COLO668 (cell line): ENCODE measurements around the gene GINS2.
A peak's percentile ranks its signal among the peaks of the same experiment; 100 is the strongest.

Experiments
- DNase-seq: peaks from one replicate; lab custom pipeline; 2025; ENCODE audit not compliant: unreplicated experiment; lab: John Stamatoyannopoulos, UW

The GINS2 gene

GRCh38 chr16:85668676-85669424 is 19.9 kb downstream of the GINS2 start:
- DNase-seq = no peak

GRCh38 chr16:85667841-85668413 is 20.8 kb downstream of the GINS2 start:
- no peak for DNase-seq

DNA sequence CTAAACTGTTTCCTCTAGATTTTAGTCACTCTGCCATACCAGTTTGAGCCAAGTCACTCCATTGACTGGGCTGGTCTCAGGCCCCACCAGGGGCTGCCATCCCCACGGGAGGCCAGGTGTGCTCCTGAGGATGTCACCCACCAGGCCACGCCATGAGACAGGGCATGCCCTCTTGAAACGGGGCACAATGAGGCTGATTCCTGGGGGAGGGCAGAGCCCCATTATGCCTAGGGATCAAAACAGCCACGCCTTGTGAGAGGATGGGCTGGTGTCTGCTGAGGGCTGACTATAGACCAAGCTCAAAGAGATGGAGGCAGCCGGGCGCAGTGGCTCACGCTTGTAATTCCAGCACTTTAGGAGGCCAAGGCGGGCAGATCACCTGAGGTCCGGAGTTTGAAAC is 21.5 kb downstream of the GINS2 start:
- DNase-seq = no peak

GRCh38 chr16:85665929-85666328 is 22.8 kb downstream of the GINS2 start:
- no peak for DNase-seq

DNA sequence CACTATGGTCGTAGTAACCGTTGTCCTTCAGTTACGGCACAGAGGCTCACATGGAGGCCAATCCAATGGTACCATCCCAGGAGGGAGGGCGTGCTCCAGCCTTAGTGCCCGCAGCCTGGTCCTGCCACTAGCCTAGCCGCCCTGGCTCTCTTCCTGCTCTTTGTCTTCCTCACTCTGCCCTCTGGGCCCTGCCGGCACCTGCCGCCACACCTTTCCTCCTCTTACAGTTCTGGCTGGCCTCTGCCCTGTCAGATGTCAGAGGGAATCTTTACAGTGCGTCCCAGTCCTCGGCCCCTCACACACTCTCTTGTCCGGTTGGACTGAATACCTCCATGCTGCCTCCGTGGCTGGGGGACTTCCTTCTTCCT is 23.4 kb downstream of the GINS2 start:
- DNase-seq = no peak

- DNase-seq = no peak
These were observed 24.0 kb downstream of the GINS2 start for GRCh38 chr16:85664580-85665372.

DNA sequence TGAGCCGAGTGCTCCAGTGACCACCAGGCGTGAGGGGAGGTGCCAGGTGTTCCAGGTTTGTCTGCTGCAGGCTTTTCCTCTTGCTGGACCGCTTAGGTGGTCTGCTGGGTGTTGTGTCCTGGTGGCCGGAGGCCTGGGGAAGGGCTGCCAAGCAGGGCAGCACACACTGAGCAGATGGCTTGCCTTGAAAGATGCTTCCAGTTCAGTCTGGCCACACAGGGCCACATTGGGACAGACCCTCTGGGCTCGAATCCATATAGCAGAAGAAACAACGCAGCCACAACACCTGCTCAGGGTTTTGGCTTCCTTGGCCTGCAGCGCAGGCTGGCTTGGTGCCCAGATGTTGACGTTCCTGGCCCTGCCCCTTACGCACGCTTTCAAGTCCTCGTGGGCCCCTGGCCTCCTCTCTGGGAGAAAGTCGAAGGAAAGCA is 24.8 kb downstream of the GINS2 start:
- peak; percentile 48 for DNase-seq

DNA sequence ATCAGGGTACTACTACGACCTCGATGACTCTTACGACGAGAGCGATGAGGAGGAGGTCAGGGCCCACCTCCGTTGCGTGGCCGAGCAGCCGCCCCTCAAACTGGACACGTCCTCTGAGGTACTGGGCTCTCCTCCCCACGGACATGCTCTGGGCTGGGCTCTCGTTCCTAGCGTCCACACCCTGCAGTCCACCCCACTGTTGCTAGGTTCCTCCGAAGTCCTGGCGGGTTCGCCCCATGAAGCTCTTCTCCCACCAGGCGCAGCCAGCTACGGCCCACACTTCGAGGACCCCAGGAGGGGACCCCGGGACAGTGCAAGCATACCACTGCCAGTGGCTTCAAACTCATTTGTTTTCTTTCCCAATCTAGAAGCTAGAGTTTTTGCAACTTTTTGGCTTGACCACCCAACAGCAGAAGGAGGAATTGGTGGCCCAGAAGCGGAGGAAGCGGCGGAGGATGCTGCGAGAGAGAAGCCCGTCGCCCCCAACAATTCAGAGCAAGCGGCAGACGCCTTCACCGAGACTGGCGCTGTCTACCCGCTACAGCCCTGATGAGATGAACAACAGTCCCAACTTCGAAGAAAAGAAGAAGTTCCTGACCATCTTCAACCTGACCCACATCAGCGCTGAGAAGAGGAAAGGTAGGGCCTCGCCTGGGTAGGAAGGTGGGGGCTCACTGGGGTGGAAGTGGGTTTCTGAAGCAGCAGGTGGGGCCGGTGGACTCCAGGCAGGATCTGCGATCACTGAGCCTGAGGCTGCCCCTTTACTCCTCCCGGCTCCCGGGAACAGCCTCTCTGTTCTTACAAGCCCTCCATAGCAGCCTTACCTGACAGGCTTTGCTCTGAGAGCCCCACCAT is 25.6 kb downstream of the GINS2 start:
- no peak for DNase-seq

DNA sequence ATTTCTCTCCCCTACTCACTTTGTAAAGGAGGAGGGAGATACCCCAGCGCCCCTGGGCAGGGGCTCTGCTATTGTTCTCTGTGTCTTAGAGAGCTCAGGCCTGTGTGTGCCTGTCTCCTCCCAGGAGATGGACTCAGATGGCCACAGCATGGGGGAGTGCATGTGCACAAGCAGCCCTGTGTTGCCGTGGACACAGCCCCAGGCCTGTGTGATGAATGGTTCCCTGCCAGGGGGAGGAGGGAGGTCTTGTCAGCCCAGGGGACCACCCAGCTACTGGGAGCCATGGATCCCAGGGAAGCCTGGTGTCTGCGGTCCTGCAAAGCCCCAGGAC is 26.3 kb downstream of the GINS2 start:
- no peak for DNase-seq

DNA sequence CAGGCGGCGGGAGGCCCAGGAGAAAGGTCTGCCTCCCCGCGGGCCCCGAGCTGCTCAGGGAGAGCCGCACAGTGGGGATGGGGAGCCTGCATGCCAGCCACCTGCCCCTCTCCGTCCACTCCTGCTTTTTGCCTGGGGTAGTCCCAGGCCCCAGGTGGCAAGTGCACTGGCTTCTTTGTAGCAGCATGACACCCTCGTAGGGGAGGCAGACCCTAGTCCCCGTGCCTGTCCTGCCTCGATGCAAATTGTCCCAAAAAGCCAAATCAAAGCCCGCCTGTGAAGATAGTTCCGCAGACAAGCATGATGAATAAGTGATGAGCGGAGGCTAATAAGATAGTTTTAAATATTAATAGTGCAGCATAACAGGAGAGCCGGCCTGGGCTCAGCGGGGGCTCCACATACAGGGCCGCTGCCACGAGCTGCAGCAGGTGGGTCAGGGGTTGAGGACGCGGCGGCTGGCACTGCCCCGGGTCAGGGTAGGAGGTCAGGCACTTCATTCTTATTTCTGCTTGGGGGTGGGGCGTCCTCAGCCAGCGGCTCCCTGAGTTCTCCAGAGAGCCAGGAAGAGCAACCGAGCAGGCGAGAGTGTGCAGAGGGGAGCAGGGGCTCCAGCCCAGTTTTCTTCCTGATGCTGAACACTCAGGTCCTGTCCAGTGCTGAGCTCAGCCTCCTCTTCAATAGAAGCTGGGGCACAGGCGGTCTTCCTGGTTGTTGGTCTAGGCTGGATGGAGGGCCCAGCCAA is 26.8 kb downstream of the GINS2 start:
- no peak for DNase-seq

DNA sequence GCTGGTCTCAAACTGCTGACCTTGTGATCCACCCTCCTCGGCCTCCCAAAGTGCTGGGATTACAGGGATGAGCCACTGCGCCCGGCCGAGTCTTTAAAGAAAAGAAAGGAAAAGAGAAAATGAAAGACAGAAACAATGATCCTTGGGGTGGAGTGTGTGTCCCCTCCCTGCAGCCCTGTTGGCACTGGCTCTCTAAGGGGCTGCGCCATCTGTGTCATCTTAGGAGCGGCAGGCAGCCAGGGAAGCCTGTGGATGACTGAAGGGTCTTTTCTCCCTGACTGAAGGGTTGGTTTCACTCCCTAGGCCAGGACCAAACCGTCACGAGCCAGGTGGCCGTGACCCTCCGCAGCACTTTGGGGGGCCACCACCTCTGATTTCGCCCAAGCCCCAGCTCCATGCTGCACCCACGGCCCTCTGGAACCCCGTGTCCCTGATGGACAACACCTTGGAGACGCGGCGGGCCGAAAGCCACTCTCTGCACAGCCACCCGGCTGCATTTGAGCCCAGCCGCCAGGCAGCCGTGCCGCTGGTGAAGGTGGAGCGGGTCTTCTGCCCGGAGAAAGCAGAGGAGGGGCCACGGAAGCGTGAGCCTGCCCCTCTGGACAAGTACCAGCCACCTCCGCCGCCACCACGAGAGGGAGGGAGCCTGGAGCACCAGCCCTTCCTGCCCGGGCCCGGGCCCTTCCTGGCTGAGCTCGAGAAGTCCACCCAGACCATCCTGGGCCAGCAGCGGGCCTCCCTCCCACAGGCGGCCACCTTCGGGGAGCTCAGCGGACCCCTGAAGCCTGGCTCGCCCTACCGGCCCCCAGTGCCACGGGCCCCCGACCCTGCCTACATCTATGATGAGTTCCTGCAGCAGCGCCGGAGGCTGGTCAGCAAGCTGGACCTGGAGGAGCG is 27.7 kb downstream of the GINS2 start:
- DNase-seq = no peak

DNA sequence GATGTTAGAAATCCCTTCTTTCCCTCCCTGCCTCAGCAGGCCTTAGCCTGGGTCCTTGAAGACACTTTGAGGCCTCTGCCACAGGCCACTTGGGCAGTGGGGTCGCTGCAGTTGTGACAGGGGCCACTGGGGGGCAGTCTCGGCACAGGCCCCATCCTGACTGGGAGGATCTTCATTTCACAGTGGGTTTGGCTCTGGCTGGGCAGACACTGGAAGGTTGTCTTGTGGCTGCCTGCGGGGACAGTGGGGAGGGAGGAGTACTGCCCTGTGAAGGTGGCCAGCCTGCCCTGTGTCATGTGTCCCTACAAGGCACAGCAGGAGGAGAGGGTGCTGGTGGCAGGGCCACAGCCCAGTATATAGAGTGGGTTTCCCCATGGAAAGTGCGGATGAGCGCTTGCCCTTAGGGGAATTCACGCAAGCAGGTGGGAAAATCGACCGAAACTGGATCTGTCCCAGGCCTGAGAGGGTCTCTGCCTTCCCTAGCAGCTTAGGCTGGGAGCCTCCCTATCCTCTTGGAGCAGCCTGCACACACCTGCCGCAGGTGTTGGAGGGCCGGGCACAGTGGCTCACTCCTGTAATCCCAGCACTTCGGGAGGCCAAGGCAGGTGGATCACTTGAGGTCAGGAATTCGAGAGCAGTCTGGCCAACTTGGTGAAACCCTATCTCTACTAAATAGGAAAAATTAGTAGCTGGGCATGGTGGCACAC is 28.8 kb downstream of the GINS2 start:
- DNase-seq = peak; percentile 89

DNA sequence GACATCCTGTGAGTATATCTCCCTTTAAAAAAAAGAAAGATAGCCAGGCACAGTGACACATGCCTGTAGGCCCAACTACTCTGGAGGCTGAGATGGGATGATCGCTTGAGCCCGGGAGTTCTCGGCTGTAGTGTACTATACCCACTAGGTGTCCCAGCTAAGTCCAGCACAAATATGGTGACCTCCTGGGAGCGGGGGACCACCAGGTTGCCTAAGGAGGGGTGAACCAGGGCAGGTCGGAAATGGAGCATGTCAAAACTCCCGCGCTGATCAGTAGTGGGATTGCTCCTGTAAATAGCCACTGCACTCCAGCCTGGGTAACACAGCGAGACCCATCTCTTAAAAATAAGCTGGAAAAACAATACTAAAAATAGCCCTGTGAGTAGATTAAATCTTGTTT is 29.4 kb downstream of the GINS2 start:
- no peak for DNase-seq

- DNase-seq = peak; percentile 49
These were observed 30.0 kb downstream of the GINS2 start for GRCh38 chr16:85658504-85659326.

DNA sequence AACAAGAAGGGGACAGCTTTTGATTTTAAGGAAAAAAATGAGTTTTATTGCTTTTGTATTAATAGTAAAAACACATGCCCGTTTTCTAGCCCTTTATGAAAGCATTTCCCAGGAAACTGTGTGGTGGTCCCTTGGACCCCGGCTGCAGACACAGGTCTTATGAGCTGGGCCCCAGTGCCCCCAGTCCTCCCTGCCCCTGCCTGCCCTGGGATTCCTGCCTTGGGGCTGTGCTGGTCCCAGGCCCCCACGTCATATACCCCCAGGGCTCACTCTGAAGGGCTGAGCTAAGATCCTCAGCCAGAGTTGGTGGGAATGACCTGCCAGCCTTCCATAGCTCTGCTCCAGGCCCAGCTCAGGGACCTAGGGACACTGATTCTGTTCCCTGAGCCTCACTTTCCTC is 30.8 kb downstream of the GINS2 start:
- no peak for DNase-seq

- no peak for DNase-seq
These were observed 31.5 kb downstream of the GINS2 start for GRCh38 chr16:85657267-85657650.

DNA sequence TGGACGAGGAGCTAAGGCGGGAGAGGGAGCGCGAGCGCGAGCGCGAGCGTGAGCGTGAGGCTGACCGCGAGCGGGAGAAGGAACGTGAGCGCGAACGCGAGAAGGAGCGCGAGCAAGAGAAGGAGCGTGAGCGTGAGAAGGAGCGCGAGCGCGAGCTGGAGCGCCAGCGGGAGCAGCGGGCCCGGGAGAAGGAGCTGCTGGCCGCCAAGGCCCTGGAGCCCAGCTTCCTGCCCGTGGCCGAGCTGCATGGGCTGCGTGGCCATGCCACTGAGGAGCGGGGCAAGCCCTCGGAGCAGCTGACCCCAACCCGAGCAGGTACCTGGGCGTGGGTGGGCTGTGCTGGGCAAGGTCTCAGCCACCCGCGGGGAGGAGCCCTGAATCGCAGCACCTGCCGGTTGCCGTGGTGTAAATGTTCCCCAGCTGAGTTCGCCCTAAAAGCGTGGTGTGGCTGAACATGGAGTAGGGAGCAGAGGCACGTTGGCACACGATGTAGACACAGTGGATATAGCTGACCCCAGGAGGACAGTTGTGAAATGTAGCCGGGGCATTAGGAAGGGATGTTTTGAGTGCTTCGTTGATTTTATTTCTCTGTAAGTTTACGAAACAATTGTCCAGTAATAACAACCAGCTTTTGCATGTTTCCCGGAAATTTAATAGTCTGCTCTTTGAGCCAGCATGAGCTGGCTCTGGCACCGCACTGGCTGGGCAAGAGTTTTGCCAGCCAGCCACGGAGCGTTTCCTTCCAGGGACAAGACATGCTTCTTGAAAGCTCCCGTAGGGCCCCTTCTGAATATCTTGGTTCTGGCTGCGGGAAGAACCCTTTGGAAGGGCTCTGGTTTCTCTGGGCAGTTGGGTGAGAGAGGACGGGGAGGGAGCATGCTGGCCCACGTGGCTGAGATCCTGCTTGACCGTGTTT is 32.1 kb downstream of the GINS2 start:
- no peak for DNase-seq
